A204.1 (cell line): ENCODE measurements around the gene ZNF502.
"Not testable (repeated sequence)": the region's sequence is repeated elsewhere in the genome, so short reads cannot be mapped to it uniquely, and the experiment has no call there.

ENCODE experiments used
- FAIRE-seq: peaks from 2 replicates; lab custom pipeline; 2012; peaks lifted over from hg19 to GRCh38; lab: Jason Lieb, UNC

The ZNF502 gene

GRCh38 chr3:44712455-44713075 is at the start of gene ZNF502:
Gene ZNF502 (plus strand): TSS chr3:44712660. CDS start chr3:44720262, 7,602 bp downstream.
- FAIRE-seq = no peak

- FAIRE-seq = no peak
Measured at GRCh38 chr3:44665173-44665572, 47.3 kb upstream of the ZNF502 start.

- FAIRE-seq = no peak
Measured at GRCh38 chr3:44666346-44666745, 46.1 kb upstream of the ZNF502 start.

GRCh38 chr3:44669760-44670159 is 42.7 kb upstream of the ZNF502 start:
- FAIRE-seq = no peak

- not testable (repeated sequence) for FAIRE-seq
Measured at GRCh38 chr3:44673466-44673865, 39.0 kb upstream of the ZNF502 start.

GRCh38 chr3:44674211-44674610 is 38.2 kb upstream of the ZNF502 start:
- FAIRE-seq = no peak

GRCh38 chr3:44678480-44679116 is 33.9 kb upstream of the ZNF502 start:
- no peak for FAIRE-seq

- no peak for FAIRE-seq
Measured at GRCh38 chr3:44680921-44681455, 31.5 kb upstream of the ZNF502 start.

- no peak for FAIRE-seq
Measured at GRCh38 chr3:44682182-44682896, 30.1 kb upstream of the ZNF502 start.

GRCh38 chr3:44685128-44685800 is 27.2 kb upstream of the ZNF502 start:
- no peak for FAIRE-seq

GRCh38 chr3:44687898-44688297 is 24.6 kb upstream of the ZNF502 start:
- no peak for FAIRE-seq

- FAIRE-seq = no peak
Measured at GRCh38 chr3:44721231-44722102, 9.0 kb downstream of the ZNF502 start.

- FAIRE-seq = no peak
Measured at GRCh38 chr3:44722103-44722401, 9.6 kb downstream of the ZNF502 start.

- FAIRE-seq = no peak
Measured at GRCh38 chr3:44729384-44729910, 17.0 kb downstream of the ZNF502 start, which contains the start of gene ZNF501. Gene ZNF501 (plus strand): TSS chr3:44729635. CDS start chr3:44734422, 4,787 bp downstream.

GRCh38 chr3:44734646-44735168 is 22.2 kb downstream of the ZNF502 start:
- no peak for FAIRE-seq

- FAIRE-seq = no peak
Measured at GRCh38 chr3:44761101-44761423, 48.6 kb downstream of the ZNF502 start.

GRCh38 chr3:44761424-44762169 is 49.1 kb downstream of the ZNF502 start, which contains the start of the genes KIAA1143 and KIF15:
Gene KIAA1143 (minus strand): TSS chr3:44761619. CDS start chr3:44761602, 17 bp downstream.
Gene KIF15 (plus strand): TSS chr3:44761794. CDS start chr3:44761866, 72 bp downstream.
- peak; percentile 57 for FAIRE-seq

- FAIRE-seq = no peak
Measured at GRCh38 chr3:44762170-44762677, 49.8 kb downstream of the ZNF502 start.

GRCh38 chr3:44762690-44763089 is 50.2 kb downstream of the ZNF502 start:
- no peak for FAIRE-seq

GRCh38 chr3:44764248-44764647 is 51.8 kb downstream of the ZNF502 start:
- no peak for FAIRE-seq
